Endothelial cell of umbilical vein (primary cell): ENCODE data around the gene QDPR. TPM values are rescaled to one million over a fixed set of nuclear protein-coding genes. Genes with fewer than 3 reads are reported as not detected.

ENCODE experiments used
- BruUV-seq: library from RNA; stranded (reverse); fragments of 400-500 nt; replicated peaks from 2 replicates; lab custom pipeline; 2021; lab: Mats Ljungman, UMichigan
- CTCF ChIA-PET: fragments of 300-600, 350-600 bp; sonication (Branson Sonifier 250); formaldehyde crosslinking; loops from one replicate; lab custom pipeline; 2021; ENCODE audit warnings: antibody characterized with exemption, inconsistent platforms; lab: Charles Lee
- POLR2A ChIA-PET: fragments of 300-600, 350-600 bp; sonication (Branson Sonifier 250); formaldehyde crosslinking; loops from one replicate; lab custom pipeline; 2021; ENCODE audit warnings: antibody characterized with exemption, inconsistent platforms; lab: Charles Lee
- DNase-seq: peaks from one replicate; pipeline ENCODE4 v3.0.0-alpha.2; 2011; ENCODE audit warnings: low read depth, low spot score
- FAIRE-seq: peaks from 2 replicates; lab custom pipeline; 2011; peaks lifted over from hg19 to GRCh38; lab: Jason Lieb, UNC
- H2AFZ ChIP-seq: 2 replicates; pipeline ENCODE4 v1.6.0; 2012; ENCODE audit warnings: low read depth, low read length, control low read depth, inconsistent platforms
- H3K27ac ChIP-seq: 2 replicates; pipeline ENCODE4 v1.5.1; 2011; ENCODE audit warnings: low read depth, mild to moderate bottlenecking, control low read depth, low read length, moderate library complexity; ENCODE audit not compliant: insufficient read depth
- H3K27me3 ChIP-seq, 2 experiments: 2 replicates each; pipeline versions ENCODE4 v1.6.0 to v1.6.1; 2011; ENCODE audit warnings: low read length in 2 of 2, mixed read lengths in 1 of 2; ENCODE audit not compliant: control insufficient read depth in 2 of 2, insufficient read depth in 2 of 2
- H3K36me3 ChIP-seq, 2 experiments: 2 replicates in 1 of 2; 3 replicates in 1 of 2; pipeline ENCODE4 v1.5.1; 2011; ENCODE audit warnings: low read length in 2 of 2, mild to moderate bottlenecking in 1 of 2, moderate library complexity in 1 of 2; ENCODE audit not compliant: control insufficient read depth in 2 of 2, insufficient read depth in 2 of 2; ENCODE audit errors: extremely low read depth in 1 of 2
- H3K4me1 ChIP-seq: 3 replicates; pipeline ENCODE4 v1.5.1; 2011; ENCODE audit warnings: mild to moderate bottlenecking, low read length; ENCODE audit not compliant: control insufficient read depth, insufficient read depth; ENCODE audit errors: extremely low read depth
- H3K4me2 ChIP-seq: 2 replicates; pipeline ENCODE4 v1.6.1; 2011; ENCODE audit warnings: low read length, control low read depth, mixed read lengths; ENCODE audit not compliant: insufficient read depth
- H3K4me3 ChIP-seq, 3 experiments: fragments of 200-600 bp in 1 of 3; sonication (generic), shearing (Covaris generic) in 1 of 3; replicated peaks in 1 of 3; 2 replicates each; pipeline ENCODE4 v1.5.1; 2011 to 2016; ENCODE audit warnings: control low read depth in 3 of 3, low read length in 3 of 3, mild to moderate bottlenecking in 2 of 3, inconsistent platforms in 1 of 3, low read depth in 1 of 3, moderate library complexity in 1 of 3; ENCODE audit not compliant: insufficient read depth in 1 of 3
- H3K79me2 ChIP-seq: 2 replicates; pipeline ENCODE4 v1.6.0; 2012; ENCODE audit warnings: low read length, inconsistent platforms; ENCODE audit not compliant: control insufficient read depth, insufficient read depth
- H3K9ac ChIP-seq: replicated peaks from 2 replicates; pipeline ENCODE3; 2011; ENCODE audit warnings: low read length, control low read depth; ENCODE audit not compliant: insufficient read depth; ENCODE audit errors: extremely low read depth
- H3K9me1 ChIP-seq: replicated peaks from 3 replicates; pipeline ENCODE4 v1.6.0; 2011; ENCODE audit warnings: mild to moderate bottlenecking, low read length; ENCODE audit not compliant: control insufficient read depth, insufficient read depth; ENCODE audit errors: extremely low read depth
- H3K9me3 ChIP-seq: replicated peaks from 2 replicates; pipeline ENCODE4 v1.5.1; 2012; ENCODE audit warnings: low read length, inconsistent platforms; ENCODE audit not compliant: control insufficient read depth, insufficient read depth
- H4K20me1 ChIP-seq: replicated peaks from 2 replicates; pipeline ENCODE3; 2011; ENCODE audit warnings: mild to moderate bottlenecking, low read length; ENCODE audit not compliant: control insufficient read depth, insufficient read depth; ENCODE audit errors: extremely low read depth
- EZH2 ChIP-seq: IDR thresholded peaks from 2 replicates; pipeline ENCODE4 v1.6.1; 2012; ENCODE audit warnings: borderline replicate concordance, low read depth, mild to moderate bottlenecking, moderate library complexity, low read length, inconsistent platforms; ENCODE audit not compliant: severe bottlenecking
- FOS ChIP-seq: IDR thresholded peaks from 2 replicates; pipeline ENCODE4 v1.6.1; 2011; ENCODE audit warnings: mild to moderate bottlenecking, low read length, moderate library complexity, borderline replicate concordance; ENCODE audit not compliant: insufficient read depth
- GATA2 ChIP-seq: IDR thresholded peaks from 2 replicates; pipeline ENCODE4 v1.7.0; 2011; ENCODE audit warnings: low read depth, mild to moderate bottlenecking, moderate library complexity, mixed read lengths, low read length; ENCODE audit not compliant: insufficient read length, insufficient read depth
- JUN ChIP-seq: IDR thresholded peaks from 2 replicates; pipeline ENCODE4 v1.6.1; 2011; ENCODE audit warnings: borderline replicate concordance, low read depth; ENCODE audit not compliant: insufficient read length, insufficient read depth
- MYC ChIP-seq: IDR thresholded peaks from one replicate; pipeline ENCODE4 v1.6.1; 2011; ENCODE audit warnings: mild to moderate bottlenecking, low read depth, low read length
- POLR2A ChIP-seq: IDR thresholded peaks from 2 replicates; pipeline ENCODE4 v1.6.1; 2012; ENCODE audit warnings: low read depth, mild to moderate bottlenecking, control low read depth, low read length
- POLR2AphosphoS5 ChIP-seq: IDR thresholded peaks from 2 replicates; pipeline ENCODE4 v1.6.1; 2012; ENCODE audit warnings: low read depth, mild to moderate bottlenecking, control low read depth, low read length, moderate library complexity; ENCODE audit not compliant: insufficient read depth
- dilution Hi-C: fragments of 300-500 bp; cut with MboI; formaldehyde crosslinking; loops from one replicate; pipeline ENCODE4 v1.15.0; 2019; ENCODE audit warnings: low sequenced_read_pairs; ENCODE audit not compliant: extremely low pct_ligation_motif_present
- intact Hi-C: fragments of 100-400 bp; cut with micrococcal nuclease; formaldehyde crosslinking; loops from one replicate; pipeline ENCODE4 v1.10.0; 2022
- polyA plus RNA-seq, 4 experiments: library from polyadenylated mRNA; depleted of rRNA in 3 of 4; stranded (reverse) in 3 of 4; unstranded in 1 of 4; fragments of >200 nt; gene quantifications; 2 replicates each; pipeline versions ENCODE4 v1.2.1 to v1.2.3, GENCODE V29; 2011 to 2012; ENCODE audit warnings: missing spikeins in 1 of 4
- total RNA-seq: library from RNA; stranded (reverse); gene quantifications from 2 replicates; pipeline ENCODE4 v1.2.3, GENCODE V29; 2021
- TF ChIP-seq, protein P1 (sequence below), 2 donors: IDR thresholded peaks; 1 replicate in 1 of 2; 2 replicates in 1 of 2; pipeline ENCODE4 v1.5.1; 2011; ENCODE audit warnings: low read length in 2 of 2, mild to moderate bottlenecking in 2 of 2, moderate library complexity in 2 of 2, control low read depth in 1 of 2, inconsistent platforms in 1 of 2, low read depth in 1 of 2; ENCODE audit not compliant: insufficient read depth in 1 of 2; ENCODE audit errors: extremely low read depth in 1 of 2
- TF ChIP-seq, protein P2 (sequence below): IDR thresholded peaks from 2 replicates; pipeline ENCODE4 v1.6.1; 2011; ENCODE audit not compliant: insufficient read depth, insufficient read length

Gene QDPR
- total and polyA plus RNA-seq, 2 donors (not counting 3 experiments of a cell fraction or from before 2014, with no cell fraction given): 20.5 to 20.9 TPM

DNA sequence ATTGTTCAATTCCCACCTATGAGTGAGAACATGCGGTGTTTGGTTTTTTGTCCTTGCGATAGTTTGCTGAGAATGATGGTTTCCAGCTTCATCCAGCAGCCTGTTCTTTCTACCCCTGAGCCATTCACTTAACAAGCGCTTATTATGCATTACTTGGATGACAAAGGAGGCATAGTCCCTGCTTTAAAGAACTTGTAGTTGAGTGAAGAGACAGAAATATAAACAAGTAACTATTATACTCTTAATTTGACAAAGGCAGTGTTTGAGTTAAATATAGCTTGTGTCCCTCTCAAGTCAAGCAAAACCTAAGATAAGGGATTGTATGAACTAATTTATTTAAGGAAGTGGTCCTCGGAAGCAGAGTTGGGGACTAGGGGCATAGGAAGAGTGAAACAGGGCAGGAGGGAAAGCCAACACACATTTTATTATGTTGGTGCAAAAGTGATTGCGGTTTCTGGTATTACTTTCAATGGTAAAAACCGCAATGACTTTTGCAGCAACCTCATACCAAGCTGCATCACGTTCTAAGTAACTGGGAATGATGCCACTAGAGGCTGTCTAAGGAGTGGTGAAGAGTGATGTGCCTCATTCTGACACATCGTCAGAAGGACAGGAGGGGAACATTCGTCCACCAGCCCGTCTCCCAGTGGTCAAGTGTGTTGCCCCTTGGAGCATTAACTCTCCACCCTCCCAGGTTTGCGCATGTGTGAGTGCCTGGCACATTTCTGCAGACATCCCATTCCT is 41.8 kb downstream of the QDPR start:
- no TSS peak for BruUV-seq
- H3K27me3 ChIP-seq: no peaks in the 10 kb centered on the region
- no peaks in the 10 kb centered on the region for H3K79me2 ChIP-seq
- dilution Hi-C loops (no loop called here), intact Hi-C loops (loop anchor here (2.0 to 10.0 kb wide), 3 partner anchors 553 to 1018 kb away; no protein-coding TSS in a partner anchor)
- no peak for DNase-seq
- ChIA-PET POLR2A (no interaction called here), CTCF (interaction anchor here (1.1 to 9.4 kb wide), 6 partner anchors 12 to 1273 kb away, joined by 3 to 90 read pairs (median 4); no protein-coding TSS in a partner anchor)
- H3K9me3 ChIP-seq: no peaks in the 10 kb centered on the region
- H3K27ac ChIP-seq: no peak overlapping the region
- H3K9ac ChIP-seq: no peak overlapping the region
- H3K4me2 ChIP-seq: no peak overlapping the region
- H3K9me1 ChIP-seq: no peaks in the 10 kb centered on the region
- no peak overlapping the region for H2AFZ ChIP-seq
- no peaks in the 10 kb centered on the region for H3K4me1 ChIP-seq
- TF ChIP-seq POLR2AphosphoS5 (no peak), FOS (no peak), EZH2 (no peak), POLR2A (no peak), MYC (no peak), GATA2 (no peak), JUN (no peak)
- TF ChIP-seq, protein P1, sequence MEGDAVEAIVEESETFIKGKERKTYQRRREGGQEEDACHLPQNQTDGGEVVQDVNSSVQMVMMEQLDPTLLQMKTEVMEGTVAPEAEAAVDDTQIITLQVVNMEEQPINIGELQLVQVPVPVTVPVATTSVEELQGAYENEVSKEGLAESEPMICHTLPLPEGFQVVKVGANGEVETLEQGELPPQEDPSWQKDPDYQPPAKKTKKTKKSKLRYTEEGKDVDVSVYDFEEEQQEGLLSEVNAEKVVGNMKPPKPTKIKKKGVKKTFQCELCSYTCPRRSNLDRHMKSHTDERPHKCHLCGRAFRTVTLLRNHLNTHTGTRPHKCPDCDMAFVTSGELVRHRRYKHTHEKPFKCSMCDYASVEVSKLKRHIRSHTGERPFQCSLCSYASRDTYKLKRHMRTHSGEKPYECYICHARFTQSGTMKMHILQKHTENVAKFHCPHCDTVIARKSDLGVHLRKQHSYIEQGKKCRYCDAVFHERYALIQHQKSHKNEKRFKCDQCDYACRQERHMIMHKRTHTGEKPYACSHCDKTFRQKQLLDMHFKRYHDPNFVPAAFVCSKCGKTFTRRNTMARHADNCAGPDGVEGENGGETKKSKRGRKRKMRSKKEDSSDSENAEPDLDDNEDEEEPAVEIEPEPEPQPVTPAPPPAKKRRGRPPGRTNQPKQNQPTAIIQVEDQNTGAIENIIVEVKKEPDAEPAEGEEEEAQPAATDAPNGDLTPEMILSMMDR (IDR thresholded peaks at IDR 0.05; ENCODE audit: extremely low read depth in 1 of 2, insufficient read depth in 1 of 2, low read depth in 1 of 2, low read length in 2 of 2): no peak
- TF ChIP-seq, protein P2, sequence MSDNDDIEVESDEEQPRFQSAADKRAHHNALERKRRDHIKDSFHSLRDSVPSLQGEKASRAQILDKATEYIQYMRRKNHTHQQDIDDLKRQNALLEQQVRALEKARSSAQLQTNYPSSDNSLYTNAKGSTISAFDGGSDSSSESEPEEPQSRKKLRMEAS: no peak
- FAIRE-seq: no peak
- H4K20me1 ChIP-seq: no peaks in the 10 kb centered on the region
- no peaks in the 10 kb centered on the region for H3K36me3 ChIP-seq
- H3K4me3 ChIP-seq: no peak overlapping the region
